Fibroblast of the aortic adventitia (primary cell): Measurements from ENCODE around the gene FMN1. TPM values are rescaled to one million over a fixed set of nuclear protein-coding genes. Genes with fewer than 3 reads are reported as not detected.

ENCODE experiments used
- DNase-seq: peaks from one replicate; pipeline ENCODE4 v3.0.0-alpha.2; 2010; ENCODE audit warnings: low read depth
- H3K4me3 ChIP-seq: 2 replicates; pipeline ENCODE4 v1.5.1; 2011; ENCODE audit warnings: low read depth, mild to moderate bottlenecking, control low read depth, low read length, moderate library complexity
- total RNA-seq: library from RNA; depleted of rRNA; stranded (reverse); fragments of >200 nt; gene quantifications from 2 replicates; pipeline ENCODE4 v1.2.3, GENCODE V29; 2012; ENCODE audit warnings: low replicate concordance
- TF ChIP-seq, protein P1 (sequence below): IDR thresholded peaks from 2 replicates; pipeline ENCODE4 v1.5.1; 2011; ENCODE audit warnings: mild to moderate bottlenecking, low read length, control low read depth, inconsistent platforms; ENCODE audit not compliant: insufficient read depth

FMN1 gene
- total RNA-seq, 1 donor, result 1.1 TPM

DNA sequence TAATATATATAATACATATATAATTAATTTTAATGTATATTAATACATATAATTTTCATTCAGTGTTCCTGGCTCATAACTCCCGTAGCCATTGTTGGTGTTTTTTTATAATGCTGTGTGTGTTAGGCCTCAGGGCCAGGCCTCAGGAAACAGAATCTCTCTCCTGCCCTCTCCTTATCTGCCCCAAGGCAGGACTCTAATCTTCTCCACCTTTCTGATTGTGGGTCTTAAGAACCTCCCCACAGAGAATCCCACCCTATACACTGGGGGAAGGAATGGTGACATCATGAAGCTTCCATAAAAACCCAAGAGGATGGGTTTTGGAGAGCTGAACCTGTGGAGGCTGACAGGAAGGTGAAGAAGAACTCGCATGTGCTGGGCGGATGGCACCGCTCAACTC, 4.0 kb upstream of the FMN1 start:
- TF ChIP-seq, protein P1, sequence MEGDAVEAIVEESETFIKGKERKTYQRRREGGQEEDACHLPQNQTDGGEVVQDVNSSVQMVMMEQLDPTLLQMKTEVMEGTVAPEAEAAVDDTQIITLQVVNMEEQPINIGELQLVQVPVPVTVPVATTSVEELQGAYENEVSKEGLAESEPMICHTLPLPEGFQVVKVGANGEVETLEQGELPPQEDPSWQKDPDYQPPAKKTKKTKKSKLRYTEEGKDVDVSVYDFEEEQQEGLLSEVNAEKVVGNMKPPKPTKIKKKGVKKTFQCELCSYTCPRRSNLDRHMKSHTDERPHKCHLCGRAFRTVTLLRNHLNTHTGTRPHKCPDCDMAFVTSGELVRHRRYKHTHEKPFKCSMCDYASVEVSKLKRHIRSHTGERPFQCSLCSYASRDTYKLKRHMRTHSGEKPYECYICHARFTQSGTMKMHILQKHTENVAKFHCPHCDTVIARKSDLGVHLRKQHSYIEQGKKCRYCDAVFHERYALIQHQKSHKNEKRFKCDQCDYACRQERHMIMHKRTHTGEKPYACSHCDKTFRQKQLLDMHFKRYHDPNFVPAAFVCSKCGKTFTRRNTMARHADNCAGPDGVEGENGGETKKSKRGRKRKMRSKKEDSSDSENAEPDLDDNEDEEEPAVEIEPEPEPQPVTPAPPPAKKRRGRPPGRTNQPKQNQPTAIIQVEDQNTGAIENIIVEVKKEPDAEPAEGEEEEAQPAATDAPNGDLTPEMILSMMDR, result no peak
- DNase-seq, result no peak
- H3K4me3 ChIP-seq, result no peak overlapping the region

DNA sequence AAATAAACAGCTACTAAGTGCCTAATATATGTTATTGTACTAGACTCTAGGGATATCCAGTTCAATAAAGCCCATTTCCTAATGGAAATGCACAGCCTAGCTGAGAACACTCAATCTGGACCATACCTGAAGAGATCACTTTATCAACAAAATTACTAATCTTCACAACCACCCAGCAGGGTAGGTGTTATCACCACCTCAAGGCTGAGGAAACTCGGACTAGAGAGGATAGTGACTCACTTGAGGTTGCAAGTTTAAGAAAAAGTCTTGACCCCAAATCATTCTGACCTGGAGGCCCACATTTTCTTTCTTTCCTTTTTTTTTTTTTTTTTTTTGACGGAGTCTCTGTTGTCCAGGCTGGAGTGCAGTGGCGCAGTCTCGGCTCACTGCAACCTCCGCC, 3.1 kb upstream of the FMN1 start:
- TF ChIP-seq, protein P1, result no peak
- DNase-seq, result no peak
- no peak overlapping the region for H3K4me3 ChIP-seq

DNA sequence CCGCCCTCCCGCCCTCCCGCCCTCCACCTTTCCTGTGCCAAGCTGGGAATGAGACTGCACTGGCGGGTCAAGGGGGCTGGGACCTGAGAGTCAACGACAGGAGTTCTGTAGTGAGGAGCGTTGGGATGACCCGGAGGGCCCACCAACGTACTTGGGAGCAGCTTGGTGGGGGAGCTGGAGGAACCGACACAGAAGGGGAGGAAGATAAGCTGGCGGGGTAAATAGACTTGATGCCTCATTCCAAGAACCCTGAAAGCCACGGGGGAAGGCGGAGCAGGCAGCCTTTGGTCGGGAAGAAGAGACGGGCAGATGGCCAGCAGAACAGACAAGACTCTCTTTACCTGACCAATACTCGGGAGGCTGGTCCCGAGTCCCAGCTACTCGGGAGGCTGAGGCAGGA, 277 bp downstream of the FMN1 start:
- peak; percentile 6 for DNase-seq
- H3K4me3 ChIP-seq, result peak overlapping the region; percentile 72
- TF ChIP-seq, protein P1, result no peak

DNA sequence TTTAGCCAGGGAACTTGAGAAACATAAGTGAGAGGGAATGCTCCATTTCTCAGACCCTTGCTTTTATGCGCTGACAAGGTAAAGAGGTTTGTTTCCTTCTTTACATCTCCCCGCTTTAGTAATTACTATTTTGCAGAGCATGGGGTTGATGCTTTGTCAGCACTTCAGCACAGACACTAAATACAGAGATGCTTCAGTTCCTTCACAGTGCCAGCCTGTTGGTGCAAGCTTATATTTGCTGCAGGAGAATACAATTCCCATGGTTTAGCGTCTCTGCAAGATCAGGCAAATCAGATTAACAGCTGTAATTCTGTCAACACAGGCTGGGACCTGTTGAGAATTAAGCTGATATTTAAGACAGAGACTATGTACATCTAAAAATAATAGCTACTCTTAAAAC, 2.9 kb downstream of the FMN1 start:
- TF ChIP-seq, protein P1, result no peak
- no peak overlapping the region for H3K4me3 ChIP-seq
- DNase-seq, result no peak

DNA sequence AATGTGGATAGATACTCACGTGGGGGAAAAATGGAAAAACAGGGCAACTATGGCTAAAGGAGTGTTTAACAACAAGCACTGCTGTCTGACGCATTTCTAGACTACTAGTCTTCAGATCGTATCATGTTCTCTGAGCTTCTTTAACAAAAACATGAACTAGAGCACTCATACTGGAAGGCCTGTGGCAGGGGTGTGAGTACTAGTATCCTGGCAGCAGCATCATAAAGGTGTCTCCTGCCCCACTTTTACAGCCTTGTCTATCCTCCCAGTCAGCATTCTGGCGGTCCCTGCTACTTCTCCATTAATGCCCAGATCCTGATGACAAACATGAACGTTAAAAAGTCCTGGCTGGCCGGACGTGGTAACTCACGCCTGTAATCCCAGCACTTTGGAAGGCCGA, 4.0 kb downstream of the FMN1 start:
- no peak for DNase-seq
- TF ChIP-seq, protein P1, result no peak
- no peak overlapping the region for H3K4me3 ChIP-seq

DNA sequence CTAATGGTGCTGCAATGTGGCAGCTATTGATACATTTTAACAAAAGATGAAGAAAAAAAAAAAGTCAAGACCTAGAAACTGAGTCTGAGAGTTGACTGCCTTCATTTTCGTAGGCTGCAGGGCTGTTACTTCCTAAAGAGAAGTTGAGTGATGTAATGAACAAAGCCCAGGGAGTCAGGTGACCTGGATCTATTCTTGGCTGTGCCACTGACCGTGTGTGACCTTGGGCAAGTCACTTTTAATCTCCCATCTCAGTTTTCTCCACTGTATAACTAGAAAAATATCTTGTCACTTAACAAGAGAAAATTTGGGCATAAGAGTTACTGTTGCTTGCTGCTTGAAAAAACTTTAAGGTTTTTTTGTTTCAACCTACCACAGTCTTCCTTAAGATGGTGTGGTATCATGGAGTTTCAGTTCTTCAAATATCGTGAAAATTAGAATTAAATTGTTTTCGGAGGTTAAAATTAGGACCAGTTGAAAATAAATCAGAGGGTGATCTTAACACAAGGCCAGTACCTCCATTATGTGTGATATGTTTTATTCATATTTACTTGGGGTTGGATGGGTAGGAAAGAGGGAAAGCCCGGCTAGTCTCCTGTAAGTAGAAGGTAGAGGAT, 5.8 kb downstream of the FMN1 start:
- DNase-seq, result no peak
- no peak overlapping the region for H3K4me3 ChIP-seq
- TF ChIP-seq, protein P1, result no peak

DNA sequence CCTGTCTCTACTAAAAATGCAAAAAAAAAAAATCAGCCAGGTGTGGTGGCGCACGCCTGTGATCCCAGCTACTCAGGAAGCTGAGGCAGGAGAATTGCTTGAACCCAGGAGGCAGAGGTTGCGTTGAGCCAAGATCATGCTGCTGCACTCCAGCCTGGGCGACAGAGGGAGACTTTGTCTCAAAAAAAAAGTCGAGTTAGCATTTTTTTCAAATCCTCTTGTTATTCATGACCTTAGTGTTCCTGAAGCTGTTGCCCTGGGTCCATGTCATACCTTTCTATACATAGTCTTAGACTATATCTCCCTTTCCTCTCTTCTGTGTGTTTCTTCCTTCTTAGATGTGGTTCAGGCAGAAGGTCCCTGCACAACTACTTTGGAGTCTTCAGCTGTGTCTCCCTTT, 6.4 kb downstream of the FMN1 start:
- no peak overlapping the region for H3K4me3 ChIP-seq
- TF ChIP-seq, protein P1, result no peak
- DNase-seq, result no peak
